GM11168 (cell line): ENCODE results near the gene FGFR3.

Source experiments
- in situ Hi-C: fragments of 300-500 bp; cut with MboI; formaldehyde crosslinking; loops from one replicate; pipeline ENCODE4 v1.12.0; 2022; ENCODE audit warnings: low sequenced_read_pairs; ENCODE audit not compliant: unreplicated experiment

The FGFR3 gene

DNA sequence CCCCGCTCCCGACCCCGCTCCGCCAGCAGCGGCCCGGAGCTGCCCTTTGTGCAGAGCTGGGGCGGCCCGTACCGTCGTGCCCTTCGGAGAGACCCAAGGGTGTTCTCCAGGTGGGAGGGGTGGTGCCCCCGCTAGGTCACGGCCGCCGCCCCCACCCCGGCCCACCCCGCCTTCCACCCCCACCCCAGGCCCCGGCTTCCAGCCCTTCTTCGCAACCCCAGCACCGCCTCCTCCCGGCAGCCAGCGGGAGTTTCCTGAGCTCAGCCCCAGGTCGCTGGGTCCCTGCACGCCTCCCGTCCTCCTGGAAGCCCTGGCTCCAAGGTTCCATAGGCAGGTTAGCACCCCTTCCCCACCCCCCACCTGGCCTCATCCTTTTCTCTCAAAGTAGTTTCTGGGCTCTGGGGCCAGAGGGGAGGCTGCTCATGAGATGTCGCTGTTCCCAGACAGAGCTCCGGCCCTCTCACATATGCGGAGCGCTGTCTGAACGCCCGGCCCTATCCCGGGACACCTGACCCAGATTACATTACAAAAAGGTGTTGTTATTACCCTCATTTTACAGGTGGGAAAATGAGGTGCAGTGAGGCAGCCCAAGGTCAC, 25.2 kb upstream of the FGFR3 start:
- in situ Hi-C loops: no loop called here

DNA sequence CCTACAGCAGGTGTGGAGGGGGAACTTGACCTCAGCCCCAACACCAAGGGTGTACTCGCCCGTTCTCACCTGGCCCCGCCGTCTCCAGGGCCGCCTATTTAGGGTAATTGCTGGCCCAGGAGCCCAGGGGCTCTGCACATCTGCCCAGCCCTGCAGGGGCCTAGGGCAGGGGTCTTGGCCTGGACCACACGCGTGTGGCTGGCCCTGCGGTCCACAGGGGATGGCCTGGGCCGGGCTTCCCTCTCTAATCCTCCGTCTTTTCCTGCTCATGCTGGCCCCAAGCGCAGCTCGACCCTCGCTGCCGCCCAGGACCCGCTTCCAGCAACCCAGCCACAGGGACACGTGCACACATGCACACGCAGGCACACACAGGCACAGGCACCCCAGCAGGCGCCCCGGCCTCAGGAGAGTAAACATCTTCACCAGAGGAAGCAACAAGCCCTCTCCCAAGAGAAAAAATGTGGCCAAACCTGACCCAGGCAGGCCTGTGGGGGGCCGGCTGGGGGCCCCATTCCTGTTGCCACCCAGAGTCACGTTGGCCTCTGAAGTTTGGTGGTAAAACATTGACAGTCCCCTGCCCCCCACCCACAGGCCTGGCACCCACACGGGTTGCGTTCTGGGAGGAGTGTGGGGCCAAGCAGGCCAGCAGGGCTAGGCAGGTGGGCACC, 24.6 kb upstream of the FGFR3 start:
- in situ Hi-C loops: no loop called here

DNA sequence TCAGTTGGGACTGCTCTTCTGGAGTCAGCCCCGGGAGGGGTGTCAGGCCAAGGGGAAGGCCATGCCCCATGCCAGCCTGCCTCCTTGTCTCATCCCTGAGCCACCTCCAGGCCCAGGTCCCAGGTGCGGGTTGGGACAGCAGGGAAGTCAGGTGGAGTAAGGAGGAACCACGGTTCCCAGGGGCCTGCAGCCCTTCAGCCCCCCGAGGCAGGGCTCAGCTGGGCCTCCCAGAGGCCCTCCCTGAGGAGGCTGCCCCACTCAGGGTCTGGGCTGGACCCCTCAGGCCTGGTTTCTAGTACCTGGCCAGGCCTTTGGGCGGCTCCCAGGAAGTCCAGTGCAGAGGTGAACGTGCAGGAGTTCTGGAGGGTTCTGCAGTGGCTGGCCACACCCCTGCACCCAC, 23.4 kb upstream of the FGFR3 start:
- in situ Hi-C loops: no loop called here

DNA sequence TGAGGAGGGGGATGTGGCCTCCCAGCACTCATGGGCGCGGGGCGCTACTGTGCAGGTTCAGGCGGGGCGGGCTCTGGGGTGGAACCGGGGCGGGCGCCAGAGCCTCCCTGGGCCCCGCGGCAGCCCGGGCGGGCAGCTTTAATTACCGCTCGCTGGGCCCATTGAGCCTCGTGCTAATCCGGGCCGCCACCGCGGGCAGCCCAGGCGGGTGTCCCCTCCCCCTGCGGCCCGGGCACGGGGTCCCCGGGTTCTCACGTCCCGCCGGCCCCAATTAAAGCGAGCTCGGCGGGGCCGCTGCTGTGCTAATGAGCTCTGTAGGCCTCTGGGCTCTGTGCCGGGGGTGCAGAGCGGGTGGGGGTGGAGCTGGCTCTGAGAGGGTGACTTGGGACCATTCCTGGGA, 22.8 kb upstream of the FGFR3 start:
- in situ Hi-C loops: no loop called here

DNA sequence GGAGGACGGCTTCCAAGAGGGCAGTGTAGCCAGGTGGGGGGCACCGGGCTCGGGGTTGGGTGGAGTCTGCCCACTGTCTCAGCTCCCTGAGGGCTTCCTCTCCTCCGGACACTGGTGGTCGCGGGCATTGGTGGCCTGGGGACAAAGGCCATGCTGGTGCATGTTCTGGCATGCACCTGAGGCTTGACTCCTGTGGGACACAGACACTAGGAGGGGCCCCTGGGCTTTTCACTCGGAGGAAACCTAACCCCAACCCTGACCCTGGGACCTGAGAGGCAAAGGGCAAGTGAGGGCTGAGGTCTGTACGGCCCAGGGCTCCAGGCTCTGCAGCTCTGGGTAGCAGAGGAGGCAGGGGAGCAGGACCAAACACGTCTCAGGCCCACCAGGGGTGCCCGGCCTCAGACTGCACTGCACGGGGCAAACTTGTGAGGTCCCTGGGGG, 22.3 kb upstream of the FGFR3 start:
- in situ Hi-C loops: no loop called here

DNA sequence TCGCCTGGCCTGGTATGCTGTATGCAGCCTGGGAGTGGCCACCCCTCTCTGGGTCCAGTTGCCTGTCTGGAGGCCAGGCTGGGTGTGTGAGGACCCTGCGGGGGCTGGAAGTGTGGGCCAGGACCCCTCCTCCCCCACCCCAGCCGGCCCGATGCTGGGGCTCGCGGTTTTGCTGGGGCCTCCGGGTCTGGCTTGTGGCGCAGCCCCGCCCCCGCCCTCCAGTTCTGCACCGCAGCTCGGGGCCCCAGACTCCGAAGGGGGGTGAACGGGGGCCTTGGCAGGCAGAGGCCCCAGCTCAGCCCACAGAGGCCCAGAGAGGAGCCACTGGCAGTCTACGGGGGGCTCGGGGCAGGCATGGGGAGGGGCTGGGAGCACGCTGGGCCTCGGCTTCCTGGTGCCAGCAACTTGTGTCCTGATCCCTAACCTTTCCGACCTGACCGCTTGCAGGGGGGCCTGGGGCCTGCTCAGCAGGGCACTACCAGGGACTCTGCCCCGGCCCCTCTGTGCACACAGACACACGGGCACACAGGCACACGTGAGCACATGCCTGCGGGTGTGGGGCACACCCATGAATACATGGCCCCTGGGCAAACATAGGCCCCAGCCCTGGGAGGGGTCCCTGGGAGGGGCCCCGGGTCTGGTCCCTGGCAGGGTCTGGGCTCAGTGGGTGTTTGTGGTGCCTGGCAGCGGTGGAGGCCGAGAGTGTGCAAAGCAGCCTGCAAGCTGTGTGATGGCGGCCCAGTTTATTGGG, 21.4 kb upstream of the FGFR3 start:
- in situ Hi-C loops: no loop called here

DNA sequence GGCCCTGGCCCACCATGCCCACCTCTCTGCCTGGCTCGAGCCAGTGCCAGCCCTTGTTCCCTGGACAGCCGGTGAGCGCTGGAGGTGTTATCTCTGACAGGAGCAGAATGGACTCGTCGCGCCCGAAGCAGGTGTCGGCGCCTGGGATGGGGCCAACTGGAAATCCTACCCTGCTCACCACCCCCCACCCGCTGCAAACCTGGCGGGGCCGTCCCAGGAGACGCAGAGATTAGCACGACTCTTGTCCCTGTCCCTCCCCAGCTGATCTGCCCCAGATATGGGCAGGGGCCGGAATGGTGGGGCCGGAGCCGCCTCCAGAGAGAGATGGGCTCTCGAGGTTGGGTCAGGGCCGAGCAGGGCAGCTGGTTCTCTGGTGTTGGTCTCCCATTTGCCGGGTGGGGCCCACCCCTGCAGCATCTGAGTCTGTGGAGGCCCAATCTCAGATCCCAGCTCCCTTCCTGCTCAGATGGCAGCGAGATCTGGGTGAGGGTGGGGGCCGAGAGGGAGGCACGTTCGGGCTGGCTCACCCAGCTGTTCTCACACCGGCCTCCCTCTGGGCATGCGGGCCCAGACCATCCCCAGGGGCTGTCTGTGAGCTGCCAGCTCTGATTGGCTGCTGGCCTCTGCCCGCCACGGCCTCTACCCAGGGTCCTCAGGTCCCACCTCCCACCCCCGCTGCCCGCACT, 20.1 kb upstream of the FGFR3 start:
- in situ Hi-C loops: no loop called here

DNA sequence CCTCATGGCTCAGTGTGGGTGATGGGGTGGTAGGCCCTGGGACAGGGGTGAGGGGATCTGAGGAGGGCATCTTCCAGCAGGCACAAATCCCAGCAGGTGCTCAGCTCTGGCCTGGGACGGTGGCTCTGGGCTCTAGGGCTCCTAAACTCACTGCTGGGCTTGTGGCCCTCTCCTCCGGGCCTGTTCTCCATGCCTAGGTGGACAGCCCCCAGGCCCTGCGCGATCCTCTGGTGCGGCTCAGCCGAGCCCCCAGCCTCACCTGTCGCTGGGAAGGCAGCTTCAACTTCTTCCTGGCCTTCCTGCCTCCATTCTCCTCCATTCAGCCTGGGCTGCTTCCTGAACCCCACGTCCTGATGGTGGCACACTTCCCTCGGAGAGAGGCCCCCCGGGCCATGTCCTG, 19.3 kb upstream of the FGFR3 start:
- in situ Hi-C loops: no loop called here

DNA sequence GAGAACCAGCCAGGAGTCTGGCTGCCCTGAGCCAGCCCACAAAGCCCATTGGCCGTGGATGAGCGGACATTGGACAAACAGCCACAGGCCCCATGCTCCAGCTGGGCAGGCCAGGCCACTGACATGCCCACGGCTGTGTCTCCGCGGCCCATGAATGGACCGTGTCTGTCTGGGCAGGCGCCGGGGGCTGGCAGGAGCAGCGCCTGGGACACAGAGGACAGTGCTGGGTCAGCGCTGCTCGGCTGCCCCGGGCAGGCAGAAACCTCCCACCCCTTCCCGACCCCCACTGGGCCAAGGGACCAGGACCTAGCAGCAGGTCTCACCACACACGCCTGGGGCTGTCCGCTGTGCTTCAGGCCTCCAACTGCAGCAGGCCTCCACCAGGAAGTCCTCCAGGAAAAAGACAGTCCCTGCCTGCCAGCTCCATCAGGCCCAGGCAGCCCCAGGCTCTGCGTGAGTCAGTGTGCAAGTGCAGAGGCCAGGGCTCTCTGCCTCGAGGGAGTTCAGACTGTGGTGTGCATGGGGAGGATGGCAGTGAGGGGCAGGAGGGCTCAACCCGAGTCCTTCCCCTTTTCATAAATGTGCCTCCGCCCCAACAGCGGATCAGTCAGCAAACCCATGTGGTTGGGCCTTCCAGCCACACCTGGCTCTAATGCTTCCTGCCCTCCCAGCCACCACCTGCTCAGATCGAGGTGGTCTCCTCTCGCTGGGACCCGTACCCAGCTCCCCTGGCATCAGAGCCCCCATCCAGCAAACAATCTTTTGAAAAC, 17.2 kb upstream of the FGFR3 start:
- in situ Hi-C loops: no loop called here

DNA sequence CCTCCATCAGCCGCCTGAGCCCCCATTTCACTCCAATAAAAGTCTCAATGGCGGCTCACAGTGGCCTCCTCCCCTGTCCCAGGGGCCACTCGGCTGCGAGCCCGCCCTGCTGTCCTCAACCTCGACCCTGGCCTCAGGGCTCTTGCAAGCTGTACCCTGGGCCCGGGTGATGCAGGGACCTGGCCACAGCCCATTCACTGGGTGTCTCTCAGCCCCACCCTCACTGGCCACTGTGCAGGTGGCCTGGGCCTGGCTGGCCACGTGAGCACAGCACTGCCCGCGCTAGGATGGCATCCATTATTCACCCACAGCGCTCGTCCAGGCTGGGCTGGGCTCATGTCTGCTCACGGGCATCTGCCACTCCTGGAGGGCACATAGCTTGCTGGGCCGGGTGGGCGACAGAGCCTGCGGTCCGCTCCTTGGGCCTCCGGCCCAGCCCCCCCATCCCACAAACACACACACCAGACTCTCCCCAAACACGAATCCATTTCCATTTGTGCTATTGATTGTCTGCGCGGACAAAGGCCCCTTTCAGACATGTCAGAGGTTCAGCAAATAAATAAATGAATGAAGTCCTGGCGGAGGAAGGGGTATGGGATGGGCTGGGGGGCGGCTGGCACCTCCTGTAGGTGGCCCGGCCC, 16.5 kb upstream of the FGFR3 start:
- in situ Hi-C loops: no loop called here

DNA sequence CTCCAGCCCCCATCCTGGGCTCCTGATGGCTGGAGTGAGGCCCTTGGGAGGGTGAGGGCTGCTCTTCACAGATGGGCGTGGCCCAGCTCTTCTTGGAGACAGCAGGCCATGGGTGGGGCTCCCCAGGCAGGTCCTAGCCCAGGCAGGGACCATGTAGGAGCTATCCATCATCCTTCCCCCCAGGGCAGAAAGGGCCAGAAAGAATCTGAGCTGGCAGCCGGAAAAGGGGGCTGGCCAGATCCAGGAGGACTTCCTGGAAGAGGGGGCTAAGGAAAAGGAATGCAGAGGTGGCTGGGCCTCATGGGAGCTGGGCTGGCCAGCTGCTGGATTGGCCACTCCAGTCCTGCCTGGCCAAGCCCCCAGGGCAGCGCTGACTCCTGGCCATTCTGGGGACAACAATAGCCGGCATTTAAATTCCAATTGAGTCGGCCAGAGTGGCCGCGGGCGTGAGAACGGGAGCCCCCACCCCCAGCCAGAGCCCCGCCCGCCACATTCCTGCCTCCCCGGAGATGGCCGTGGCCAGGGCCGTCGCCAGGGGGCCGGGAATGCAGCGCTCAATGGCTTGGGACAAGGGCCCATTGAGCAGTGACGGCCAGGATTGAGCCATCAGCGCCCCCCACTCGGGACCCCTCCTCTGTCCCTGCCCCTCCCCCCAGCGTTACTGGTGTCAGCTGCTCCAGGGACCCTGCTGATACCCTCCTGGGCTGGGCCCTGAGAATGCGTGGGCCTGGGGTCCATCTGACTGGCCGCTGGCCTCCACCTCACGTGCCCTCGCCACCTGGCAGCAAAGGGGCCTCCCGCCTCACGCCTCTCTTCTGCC, 15.1 kb upstream of the FGFR3 start:
- in situ Hi-C loops: no loop called here

DNA sequence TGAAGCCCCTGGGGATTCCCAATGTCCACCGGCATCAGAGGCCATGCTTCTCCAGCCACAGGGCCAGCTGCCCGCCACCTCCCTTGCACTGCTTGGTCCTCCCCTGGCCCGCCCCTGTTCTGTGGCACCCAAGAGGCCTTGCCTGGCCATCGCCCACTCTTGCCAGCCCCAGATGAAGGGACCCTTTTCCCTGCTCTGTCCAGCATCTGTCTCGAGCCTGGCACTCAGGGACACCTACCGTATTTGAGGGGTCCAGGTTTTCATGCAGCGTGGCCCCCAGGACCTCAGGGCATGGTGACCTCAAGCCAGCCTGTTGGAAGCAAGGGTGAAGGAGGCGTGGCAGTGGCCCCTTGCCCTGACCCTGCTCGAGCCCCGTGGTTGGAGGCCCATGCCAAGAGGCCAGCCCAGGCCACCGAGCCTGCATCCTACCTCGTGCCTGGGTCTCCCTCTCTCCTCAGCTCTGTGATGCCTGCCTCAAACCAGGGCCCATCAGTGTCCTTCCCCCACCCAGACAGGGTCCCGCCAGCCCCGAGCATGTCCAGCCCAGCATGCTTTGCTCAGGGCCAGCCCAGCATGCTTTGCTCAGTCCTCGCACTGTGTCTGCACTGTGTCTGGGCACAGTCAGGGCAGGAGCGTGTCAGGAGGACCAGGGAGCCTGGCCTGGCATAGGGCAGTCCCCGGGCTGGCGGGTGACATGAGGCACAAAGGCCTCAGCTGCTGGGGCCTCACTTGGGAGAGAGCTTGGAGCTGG, 14.3 kb upstream of the FGFR3 start:
- in situ Hi-C loops: no loop called here

DNA sequence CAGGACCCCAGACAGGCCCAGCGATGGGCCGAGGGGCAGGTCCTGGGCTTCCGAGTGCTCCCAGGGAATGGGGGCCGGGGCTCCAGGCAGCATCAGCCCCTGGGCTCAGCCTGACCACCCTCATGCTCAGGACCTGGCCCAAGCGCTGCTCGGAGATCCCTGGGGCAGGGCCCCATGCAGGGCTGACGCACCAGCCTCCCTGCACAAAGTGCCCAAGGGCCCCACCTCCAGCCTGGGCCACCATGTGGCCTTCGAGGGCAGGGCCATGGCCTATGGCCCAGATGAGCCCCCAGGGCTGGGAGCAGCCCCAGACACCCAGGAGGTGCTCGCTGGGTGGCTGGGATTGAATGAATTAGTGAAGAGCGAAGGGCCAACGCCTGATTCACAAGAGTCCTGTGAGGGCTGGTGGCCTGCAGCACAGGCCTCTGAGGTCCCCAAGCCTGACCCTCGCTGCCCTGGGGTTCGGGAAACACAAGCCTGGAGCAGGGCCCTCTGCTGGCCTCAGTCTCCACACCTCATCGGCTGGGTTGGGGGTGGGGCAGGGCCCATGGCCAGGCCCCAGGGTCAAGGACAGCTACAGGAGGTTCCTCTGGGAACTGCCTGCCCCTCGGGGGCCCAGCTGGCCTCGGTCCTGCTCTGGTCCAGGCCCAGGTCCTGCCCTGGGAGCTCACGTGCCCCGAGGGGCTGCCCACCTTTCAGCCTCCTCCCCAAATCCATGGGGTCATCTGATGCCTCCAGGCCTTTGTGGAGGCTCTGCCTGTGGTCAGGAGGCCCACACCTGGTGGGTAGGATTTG, 13.3 kb upstream of the FGFR3 start:
- in situ Hi-C loops: no loop called here

DNA sequence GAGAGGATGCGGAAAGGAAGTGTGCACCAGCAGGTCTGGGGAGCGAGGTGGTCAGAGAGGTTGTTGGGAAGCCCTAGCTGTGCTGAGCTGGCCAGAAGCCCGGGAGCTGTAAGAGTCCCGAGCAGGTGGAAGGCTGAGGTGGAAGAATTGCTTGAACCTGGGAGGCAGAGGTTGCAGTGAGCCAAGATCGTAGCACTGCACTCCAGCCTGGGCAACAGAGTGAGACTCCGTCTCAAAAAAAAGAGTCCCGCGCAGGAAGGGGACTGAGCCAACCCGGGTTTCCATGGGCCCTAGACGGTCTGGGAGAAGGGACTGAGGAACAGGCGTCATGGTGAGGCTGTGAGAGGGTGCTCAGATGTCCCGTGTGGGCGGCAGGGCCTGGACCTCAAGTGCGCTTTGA, 12.7 kb upstream of the FGFR3 start:
- in situ Hi-C loops: no loop called here

DNA sequence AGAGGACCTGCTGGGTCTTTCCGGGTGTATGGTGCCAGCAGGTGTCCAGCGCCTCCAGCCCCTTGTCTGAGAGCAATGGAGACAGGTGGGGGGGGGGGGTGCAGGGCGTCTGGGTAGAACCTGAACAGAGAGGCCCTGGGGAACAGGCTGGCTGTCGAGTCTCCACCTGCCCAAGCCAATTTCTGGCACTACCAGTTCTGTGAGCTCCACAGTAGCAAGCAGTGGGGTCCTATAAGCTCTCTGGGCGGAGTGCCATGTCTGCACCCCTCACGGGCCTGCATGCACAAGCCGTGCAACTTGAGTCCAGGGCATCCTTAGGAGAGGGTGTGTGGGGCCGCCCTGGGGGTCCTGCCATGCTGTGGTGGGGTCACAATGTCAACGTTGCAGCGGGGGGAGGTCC, 10.1 kb upstream of the FGFR3 start:
- in situ Hi-C loops: no loop called here

DNA sequence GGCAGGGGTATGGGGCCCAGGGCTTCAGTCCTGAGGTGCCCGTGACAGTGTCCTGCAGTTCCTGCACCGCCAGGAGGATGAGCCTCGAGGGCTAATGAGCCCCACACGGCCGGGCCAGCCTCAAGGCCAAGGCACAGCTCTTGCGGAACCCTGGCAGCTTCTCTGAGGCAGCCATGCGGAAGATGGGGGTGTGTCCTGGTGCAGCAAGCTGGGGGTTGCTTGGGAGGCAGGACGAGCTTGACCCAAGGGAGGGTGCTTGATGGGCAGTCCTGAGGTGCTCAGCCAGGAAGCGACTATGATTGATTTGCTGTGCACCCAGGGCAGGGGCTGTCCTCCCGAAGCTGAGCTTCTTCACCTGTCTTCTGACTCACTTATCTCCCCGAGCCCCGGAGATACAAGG, 9.1 kb upstream of the FGFR3 start:
- in situ Hi-C loops: no loop called here

DNA sequence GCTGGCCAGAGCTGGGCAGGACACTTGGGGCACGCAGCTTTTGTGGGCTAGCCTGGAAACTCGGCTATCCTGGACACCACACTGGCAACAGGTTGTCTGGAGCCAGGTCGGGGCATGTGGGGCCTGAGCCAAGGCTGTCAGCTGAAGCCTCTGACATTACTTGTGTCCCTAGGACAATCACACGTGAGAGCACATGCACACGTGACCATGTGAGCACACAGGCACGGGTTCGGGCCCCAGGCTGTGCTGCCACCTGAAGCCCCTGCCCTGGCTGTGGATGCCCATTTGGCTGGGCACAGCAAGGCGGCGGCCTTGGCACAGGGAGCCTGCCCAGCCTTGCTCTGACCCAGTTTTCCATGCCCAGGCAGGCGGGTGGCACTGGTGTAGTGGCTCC, 8.7 kb upstream of the FGFR3 start:
- in situ Hi-C loops: no loop called here
